CD4-positive, alpha-beta T cell treated with Interleukin-21 for 1 hour (primary cell): ENCODE results near the gene PPL.

Experiments
- DNase-seq: peaks from one replicate; pipeline ENCODE4 v3.0.0-alpha.2; 2020

Gene PPL

GRCh38 chr16:4884972-4885874 is 51.7 kb downstream of the PPL start:
- no peak for DNase-seq

GRCh38 chr16:4884209-4884608 is 52.7 kb downstream of the PPL start:
- no peak for DNase-seq

GRCh38 chr16:4883501-4883900 is 53.4 kb downstream of the PPL start:
- no peak for DNase-seq

DNA sequence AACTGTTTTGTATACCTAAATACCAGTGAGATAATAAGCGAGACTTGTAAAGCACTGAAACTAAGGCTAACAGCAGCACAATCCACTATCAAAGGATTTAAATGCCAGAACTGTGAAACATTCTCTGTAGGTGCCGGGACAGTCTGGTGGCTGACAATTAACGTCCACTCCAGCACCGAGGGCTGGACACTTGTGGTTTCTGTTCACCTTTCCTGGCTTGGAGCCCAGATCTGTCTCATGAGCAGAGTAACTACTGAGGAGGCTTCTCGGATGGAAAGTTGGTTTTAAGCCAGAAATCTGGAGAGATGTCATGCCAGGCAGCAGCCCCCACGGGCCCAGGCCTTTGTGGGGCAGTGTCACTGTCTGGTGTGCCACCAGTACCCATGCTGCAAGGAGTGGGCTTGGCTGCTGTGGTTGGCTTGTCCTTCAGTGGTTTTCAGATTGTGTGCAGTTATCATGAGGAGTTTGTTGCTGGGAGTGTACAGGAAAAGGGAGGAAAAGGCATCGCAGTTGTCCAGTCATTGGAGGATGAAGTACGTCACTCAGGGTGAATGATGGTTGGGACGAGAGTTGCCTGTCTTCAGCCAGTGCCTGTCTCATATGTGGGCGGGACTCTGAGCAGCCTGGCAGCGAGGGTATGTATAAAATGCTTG is 54.2 kb downstream of the PPL start:
- no peak for DNase-seq

GRCh38 chr16:4882000-4882632 is 54.8 kb downstream of the PPL start:
- DNase-seq, result no peak

DNA sequence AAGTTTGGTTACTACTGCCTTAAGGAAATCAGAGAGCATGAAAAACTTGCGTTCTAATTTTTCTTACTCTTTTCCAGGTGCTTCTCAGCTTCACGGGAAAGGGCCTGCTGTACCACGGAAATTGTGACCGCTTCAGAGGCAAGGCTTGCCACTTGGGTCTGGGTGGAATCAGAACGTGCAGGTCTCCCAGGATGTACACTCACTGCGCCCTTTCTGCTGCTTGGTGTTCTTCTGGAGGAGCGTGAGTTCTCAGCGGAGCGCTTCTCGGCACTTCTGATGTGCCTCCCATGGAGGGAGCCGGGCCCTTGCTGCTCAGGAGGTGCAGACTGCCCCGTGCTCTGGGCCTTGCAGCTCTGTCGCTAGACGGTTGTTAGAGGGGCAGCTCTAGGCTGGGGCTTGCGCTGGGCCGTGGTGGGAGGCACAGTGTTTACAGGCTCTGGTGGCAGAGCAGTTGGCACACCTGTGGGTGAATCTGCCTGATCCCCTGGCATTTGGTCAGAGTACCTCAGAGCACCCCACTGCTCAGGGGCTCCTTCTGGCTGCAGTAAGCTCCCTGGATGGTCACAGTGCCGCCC is 56.9 kb downstream of the PPL start:
- DNase-seq, result no peak

DNA sequence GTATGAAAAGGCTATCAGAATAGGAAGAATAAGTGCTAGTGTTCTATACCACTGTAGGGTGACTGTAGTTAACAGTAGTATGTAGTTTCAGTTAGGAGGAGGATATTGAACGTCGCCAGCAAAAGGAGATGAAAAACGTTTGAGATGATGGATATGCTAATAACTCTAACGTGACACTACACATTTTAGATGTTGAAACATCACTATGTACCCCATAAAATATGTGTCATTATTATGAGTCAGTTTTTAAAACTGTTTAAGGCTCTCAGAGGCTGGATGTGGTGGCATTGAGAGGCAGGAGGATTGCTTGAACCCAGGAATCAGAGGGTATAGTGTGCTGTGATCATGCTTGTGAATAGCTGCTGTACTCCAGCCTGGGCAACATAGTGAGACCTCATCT is 57.9 kb downstream of the PPL start:
- no peak for DNase-seq

GRCh38 chr16:4877380-4877685 is 59.6 kb downstream of the PPL start:
- no peak for DNase-seq

DNA sequence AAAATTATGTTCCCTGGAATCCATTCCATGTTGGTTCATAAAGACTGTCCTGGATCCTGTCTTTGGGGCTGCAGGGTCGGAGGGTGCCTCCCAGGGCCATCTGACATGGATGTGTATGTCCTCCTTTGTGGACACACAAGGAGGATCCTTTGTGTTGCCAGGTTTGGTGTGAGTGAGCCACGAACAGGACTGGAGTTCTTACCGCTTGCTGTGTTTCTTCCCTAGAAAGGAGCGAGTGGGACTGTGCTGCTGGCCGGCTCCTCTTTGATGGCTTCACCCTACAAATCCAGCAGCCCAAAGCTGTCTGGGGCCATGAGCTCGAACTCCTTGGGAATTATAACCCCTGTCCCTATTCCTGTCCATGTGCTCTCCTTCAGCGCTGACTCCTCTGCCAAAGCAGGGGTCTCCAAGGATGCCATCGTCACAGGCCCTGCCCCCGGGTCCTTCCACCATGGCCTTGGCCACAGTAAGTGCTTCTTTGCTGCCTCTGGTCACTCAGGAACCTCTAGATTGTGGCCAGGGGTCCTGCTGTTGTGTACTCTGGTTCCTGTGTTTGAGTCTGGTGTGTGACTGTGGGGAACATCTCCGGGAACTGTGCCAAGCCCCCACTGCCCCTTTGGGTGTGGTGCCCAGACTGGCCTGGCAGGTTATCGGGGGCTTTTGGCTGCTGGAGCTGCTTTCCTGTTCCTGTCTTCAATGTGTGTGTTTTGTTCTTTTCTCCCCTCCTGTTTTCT is 60.1 kb downstream of the PPL start:
- no peak for DNase-seq

DNA sequence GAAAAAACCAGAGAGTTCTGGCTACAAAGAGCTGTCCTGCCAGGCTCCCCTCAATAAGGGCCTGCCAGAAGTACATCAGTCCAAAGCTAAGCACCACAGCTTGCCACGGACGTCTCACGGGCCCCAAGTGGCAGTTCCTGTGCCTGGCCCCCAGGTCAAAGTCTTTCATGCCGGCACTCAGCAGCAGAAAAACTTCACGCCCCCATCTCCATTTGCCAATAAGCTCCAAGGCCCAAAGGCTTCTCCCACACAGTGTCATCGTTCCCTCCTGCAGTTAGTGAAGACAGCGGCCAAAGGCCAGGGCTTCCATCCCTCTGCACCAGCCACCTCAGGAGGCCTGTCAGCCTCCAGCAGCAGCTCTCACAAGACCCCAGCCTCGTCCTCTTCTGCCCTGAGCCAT is 62.3 kb downstream of the PPL start:
- DNase-seq, result no peak

- no peak for DNase-seq
These were observed 63.9 kb downstream of the PPL start for GRCh38 chr16:4873091-4873490.

DNA sequence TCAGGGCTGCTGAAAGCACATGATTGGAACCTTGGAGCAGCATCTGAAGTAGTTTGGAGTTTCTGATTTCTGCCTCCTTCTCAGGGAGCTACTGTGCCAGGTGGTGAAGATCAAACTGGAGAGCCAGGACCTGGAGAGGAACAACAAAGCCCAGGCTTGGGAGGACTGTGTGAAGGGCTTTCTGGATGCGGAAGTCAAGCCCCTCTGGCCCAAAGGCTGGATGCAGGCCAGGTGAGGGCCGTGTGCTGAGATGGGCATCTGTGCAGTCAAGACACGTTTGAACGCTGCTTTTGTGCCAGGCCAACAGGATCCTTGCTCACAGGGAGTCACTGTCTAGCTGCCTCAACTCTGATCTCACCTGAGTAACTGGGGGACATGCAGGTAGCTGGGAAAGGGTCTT is 65.9 kb downstream of the PPL start:
- no peak for DNase-seq

DNA sequence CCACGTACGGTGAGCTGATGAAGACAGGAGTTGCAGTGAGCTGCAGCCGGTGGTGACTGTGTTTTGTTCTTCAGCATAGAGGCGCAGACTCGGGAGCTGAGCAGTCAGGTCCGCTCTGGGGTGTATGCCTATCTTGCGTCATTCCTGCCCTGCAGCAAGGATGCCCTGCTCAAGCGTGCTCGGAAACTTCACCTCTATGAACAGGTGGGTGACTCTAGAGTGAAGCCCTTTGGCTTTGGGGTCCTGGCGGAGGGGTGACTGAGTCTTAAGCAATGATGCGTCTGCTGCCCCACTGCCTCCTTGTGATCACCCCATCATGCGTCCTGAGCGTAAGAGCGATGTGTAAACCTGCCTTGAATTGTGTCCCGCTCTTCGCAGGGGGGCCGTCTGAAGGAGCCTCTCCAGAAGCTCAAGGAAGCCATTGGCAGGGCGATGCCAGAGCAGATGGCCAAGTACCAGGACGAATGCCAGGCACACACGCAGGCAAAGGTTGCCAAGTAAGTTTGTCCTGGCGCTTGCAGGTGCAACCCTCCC is 66.7 kb downstream of the PPL start:
- no peak for DNase-seq

DNA sequence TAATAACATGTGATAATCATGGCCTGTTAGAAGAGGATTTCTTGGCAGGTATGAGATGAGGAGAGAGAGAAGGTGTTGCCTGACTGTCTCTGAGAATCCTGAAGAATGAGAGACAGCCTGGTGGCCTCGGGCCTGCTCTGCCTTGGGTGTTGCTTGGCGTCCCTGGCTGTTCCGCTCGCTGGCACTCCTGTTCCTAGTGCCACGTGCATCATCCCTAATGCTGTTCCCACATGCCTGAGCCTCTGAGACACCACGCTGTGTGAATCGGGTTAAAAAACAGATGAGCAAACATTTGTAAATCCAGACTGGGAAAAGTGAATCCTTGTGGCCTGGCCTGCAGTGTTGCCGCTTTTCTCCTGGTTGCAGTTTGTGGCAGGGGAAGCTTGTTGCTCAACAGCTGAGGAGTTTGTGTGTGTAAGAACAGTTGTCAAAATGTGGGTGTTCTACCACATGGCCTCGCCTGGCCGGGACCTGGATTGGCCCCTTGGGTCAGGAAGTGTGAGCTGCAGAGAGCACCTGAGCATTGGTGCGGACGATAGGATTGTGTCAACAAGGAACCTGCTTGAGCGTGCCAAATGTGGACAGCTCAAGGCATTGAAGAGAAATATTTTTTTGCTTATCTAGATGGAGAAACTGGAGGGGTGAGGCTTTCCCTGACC is 67.7 kb downstream of the PPL start:
- no peak for DNase-seq

DNA sequence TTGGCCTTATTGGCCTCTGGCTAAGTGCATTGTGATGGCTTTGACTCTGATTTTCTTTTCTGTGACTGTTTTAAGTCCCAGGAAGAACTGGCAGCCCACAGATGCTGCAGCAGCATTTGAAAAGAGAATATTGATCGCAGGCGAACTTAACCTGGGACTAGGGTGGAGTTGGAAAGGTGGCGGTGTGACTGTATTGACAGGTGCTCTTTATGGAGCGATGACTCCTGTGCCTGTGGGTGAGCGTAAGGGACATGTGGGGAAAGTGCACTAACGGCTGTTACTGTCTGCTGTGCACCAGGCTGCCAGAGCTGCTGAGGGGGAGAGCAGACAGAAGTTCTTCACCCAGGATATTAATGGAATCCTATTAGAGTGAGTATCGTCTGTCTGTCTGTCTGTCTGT is 68.4 kb downstream of the PPL start:
- DNase-seq, result no peak

DNA sequence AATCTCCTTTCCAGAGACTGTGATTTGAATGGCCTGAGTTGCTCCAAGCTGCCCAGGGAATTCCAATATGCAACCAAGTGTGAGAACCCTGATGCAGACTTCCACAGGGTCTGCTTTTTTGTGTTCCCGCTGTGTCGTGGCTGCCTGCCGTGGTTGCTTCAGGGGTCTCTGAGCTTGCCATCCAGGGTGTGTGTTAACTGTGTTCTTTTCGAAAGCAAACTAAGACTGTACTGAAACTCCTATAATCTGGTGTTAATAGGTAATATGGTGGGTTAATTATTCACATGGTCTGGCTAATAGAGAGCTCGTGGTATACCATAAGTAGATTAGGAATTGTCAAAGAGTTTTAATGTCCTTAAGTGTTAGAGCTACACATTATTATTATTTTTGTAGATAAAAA is 68.9 kb downstream of the PPL start:
- no peak for DNase-seq

GRCh38 chr16:4866586-4866985 is 70.4 kb downstream of the PPL start:
- DNase-seq, result no peak

- no peak for DNase-seq
These were observed 71.6 kb downstream of the PPL start for GRCh38 chr16:4865231-4865860.

DNA sequence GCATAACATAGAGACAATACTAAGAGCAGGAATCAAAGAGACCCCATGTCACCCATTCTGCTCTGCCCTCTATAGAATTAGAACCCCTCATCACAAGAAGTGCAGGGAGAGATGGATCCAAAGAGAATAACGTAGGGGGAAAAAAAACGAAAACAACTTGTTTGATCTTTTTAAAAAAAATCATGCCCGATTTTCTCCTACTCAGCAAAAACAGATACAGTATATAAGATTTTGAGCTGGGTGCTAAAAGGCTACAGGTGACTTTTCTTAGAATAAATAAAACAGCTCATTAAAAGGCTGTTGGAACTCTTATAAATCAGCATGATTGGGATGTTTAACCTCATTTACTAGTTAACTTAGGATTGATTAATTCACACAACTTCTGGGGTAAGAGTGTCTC is 72.2 kb downstream of the PPL start:
- DNase-seq, result no peak

DNA sequence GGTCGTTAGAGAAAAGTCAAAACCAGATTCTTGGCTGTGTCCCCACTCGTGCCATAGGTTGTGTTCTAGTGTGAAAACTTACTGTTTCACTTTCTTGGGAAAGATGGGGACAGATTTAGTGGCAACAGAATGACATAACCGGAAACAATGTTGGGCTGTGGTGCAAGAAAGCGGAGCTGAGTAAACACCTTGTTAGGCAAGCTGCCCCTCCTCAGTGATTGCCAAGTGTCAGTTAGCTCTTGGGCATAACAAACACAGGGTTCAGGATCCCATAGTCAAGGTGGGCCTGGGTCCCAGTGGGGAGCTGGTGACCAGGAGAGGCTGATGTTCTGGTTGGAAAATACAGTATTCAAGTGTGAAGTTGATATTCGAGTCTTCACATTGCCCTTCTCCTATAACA is 74.3 kb downstream of the PPL start:
- no peak for DNase-seq

DNA sequence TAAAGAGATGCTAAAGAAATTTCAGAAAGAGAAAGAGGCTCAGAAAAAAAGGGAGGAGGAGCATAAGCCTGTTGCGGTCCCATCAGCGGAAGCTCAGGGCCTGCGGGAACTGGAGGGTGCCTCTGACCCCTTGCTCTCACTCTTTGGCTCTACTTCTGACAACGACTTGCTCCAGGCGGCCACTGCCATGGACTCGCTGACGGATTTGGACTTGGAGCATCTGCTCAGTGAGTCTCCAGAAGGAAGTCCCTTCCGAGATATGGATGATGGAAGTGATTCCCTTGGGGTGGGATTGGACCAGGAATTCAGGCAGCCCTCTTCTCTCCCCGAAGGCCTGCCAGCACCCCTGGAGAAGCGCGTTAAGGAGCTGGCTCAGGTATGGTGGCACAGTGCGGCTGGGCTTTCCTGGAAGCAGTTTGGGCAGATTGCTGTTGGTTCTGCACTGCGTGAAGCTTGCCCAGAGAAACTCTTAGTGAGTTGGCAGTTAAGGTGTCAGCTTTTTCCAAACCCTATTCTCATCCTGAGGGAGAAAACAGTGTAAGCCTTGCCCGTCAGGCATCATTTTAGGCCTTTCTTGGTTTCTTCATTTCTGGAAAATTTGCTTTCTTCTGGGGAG is 76.1 kb downstream of the PPL start:
- no peak for DNase-seq

DNA sequence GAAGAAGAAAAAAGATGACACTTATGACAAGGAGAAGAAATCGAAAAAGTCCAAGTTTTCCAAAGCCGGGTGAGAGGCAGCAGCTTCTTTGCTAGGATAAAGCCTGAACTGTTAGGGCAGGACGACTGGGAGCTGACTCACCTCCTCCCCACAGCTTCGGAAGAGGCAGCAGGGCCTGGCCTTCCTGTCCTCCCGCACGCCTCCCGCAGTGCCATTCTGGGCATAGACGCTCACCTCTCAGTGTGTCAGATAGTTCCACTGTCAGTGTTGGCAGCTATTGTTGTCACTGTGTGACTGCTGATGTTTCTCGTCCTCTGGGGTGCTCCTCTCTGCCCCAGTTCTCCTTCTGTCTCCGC is 77.1 kb downstream of the PPL start:
- no peak for DNase-seq
